Eye (tissue), 1 donor: Measurements from ENCODE around the gene ITIH2.
"Not testable (repeated sequence)": the region's sequence is repeated elsewhere in the genome, so short reads cannot be mapped to it uniquely, and the experiment has no call there.

Experiments used
- DNase-seq: peaks from one replicate; pipeline ENCODE4 v3.0.0-alpha.2; 2015

Gene ITIH2, protein sequence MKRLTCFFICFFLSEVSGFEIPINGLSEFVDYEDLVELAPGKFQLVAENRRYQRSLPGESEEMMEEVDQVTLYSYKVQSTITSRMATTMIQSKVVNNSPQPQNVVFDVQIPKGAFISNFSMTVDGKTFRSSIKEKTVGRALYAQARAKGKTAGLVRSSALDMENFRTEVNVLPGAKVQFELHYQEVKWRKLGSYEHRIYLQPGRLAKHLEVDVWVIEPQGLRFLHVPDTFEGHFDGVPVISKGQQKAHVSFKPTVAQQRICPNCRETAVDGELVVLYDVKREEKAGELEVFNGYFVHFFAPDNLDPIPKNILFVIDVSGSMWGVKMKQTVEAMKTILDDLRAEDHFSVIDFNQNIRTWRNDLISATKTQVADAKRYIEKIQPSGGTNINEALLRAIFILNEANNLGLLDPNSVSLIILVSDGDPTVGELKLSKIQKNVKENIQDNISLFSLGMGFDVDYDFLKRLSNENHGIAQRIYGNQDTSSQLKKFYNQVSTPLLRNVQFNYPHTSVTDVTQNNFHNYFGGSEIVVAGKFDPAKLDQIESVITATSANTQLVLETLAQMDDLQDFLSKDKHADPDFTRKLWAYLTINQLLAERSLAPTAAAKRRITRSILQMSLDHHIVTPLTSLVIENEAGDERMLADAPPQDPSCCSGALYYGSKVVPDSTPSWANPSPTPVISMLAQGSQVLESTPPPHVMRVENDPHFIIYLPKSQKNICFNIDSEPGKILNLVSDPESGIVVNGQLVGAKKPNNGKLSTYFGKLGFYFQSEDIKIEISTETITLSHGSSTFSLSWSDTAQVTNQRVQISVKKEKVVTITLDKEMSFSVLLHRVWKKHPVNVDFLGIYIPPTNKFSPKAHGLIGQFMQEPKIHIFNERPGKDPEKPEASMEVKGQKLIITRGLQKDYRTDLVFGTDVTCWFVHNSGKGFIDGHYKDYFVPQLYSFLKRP

DNA sequence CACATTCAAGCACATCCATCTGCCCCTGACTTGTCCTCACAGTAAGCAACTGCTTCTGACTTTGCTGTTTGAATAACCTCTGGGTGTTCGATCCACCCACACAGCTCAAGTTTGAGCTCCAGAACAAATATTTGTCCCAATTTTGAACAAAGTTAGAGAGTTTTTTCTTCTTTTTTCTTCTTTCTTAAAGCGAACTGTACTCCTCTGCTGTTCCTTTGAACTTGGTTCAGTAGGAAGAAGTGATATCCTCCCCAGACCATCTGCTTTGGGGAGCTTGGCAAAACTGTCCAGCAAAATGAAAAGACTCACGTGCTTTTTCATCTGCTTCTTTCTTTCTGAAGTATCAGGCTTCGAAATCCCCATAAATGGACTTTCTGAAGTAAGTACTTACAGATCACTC is at the start of gene ITIH2:
Gene ITIH2, plus strand, starts transcription at position 177 of the 400 bp plus-strand sequence. Its CDS starts 119 bp downstream, at position 296.
- DNase-seq = no peak

DNA sequence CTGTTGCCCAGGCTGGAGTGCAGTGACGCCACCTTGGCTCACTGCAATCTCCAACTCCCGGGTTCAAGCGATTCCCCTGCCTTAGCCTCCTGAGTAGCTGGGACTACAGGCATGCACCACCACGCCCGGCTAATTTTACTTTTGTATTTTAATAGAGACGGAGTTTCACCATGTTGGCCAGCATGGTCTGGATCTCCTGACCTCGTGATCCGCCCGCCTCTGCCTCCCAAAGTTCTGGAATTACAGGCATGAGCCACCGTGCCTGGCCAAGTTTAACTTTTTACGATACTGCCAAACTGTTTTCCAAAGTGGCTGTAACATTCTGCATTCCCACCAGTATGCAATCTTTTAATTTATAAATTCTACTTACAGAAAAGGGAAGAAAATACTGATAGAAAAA is 46.0 kb upstream of the ITIH2 start:
- not testable (repeated sequence) for DNase-seq

DNA sequence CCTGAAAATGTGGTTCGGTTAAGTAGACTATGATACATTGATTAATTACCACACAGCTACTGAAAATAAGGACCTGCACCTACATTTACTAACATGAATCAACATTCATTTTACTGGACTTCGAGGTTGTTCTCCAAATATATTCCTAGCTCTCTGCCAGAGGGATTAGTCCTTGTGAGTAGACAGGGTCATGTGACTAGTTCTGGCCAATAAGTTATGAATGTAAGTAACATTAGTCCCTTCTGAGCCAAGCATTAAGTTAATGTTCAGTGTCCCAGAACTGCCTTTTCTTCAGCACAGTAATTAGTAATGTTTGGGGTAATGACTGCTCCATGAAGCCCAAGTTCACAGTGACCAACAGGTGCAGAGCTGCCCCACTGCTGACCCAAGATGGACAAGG is 45.6 kb upstream of the ITIH2 start:
- DNase-seq = no peak

DNA sequence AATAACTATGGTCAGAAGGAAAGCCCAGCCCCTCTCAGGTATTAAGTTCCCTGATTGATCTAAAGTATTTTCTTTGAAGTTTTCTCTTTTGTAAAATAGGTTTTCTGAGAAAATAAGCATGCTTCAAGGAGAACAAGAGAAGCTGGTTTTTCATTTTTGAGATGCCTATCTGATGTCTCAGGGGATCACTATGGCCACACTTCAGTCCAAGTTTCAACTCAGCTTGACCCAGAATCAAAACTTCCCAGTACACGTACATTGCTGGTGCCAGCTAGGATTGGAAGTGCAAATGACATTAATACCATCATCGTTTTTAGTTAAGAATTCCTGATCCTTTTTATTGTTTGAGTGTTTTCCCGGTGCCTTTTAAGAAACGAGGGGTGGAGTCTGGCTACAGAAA is 43.6 kb upstream of the ITIH2 start:
- DNase-seq = no peak

DNA sequence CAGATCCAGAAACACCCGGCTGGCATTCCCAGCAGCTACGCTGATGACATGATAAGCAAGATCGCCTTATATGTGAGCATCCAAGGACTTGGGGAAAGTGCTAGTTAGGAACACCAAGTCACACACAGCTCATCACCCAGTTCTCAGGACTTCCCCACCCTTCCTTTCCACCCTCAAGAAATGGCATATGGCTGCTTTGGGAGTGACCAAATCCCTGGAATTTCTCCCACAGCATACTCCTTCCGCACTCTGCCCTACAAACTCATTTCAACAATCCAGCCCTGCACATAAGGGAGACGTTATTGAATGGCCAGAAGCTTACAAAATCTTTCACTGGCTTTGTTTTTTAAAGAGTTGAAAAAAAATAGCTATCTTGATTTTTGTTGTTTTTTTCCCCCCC is 40.6 kb upstream of the ITIH2 start:
- DNase-seq = no peak

DNA sequence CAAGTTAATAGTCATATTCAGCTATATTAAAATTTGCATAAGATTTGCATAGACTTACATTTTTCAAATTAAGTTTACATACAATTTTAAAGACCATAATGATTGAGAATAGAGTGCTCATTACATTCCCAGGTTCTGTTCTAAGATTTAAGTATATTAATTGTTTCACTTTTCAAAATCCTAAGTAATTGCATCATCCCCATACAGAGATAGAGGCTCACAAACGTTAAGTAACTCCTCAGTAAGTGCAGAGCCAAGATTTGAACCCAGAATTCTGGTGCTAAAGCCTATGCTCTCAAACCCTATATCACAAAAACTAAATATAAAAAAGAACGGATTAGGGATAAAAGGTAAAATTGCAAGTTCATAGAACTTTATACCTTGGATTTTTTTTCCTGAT is 38.4 kb upstream of the ITIH2 start:
- no peak for DNase-seq

DNA sequence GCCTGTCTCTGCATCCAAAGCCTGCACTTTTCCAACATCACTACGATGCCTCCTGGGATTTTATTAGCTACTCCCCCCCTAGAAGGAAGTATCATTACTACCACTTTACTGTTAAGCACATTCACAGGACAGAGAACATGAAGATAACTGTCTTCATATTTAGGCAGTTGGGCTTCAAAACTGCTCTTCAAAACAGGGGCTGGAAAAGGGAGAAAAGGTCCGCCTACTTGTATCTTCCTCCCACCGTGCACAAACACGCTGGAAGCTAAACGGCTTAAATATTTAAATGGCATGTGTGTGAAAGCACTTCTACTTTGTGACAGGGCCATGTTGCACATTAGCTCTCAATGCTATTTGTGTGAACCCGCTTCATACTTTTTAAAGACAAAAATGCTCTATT is 37.3 kb upstream of the ITIH2 start:
- no peak for DNase-seq

DNA sequence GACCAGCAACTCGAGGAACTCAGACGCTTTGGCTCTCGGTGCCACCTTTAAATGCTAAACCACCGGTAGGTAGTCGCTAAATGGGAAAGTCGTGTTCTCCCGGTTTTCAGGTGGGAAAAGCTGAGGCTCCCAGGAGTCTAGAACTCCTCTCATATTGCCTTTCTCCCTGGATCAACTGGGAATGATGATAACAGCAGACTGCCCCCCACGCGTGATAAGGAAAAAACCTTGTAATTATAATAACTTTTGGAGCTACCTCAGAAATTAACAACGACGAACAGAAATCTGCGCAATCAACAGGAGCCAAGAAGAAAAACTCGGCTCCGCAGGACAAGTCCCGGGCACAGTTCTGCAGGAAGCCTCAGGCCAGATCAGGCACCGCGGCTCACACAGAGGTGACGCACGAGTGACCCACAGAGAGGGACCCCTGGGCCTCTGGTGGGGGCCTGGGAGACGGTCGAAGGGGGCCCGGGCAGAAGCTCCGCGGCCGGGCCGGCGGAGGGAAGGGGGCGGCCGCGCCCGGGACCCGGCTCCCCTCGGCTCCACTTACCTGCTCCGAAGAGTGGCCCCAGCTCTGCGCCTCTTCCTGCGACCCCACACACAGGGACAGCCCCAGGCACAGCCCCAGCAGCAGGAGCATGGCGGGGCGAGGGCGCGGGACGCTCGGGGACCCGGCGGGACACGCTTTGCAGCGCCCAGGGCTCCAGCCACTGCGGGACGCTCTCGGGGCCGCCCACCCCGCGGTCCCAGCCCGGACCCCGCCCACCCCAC is 36.7 kb upstream of the ITIH2 start, which contains the start of gene ITIH5:
Gene ITIH5, minus strand, starts transcription at position 714 of the 771 bp plus-strand sequence. Its CDS starts 74 bp downstream, at position 640.
- peak; percentile 55 for DNase-seq

DNA sequence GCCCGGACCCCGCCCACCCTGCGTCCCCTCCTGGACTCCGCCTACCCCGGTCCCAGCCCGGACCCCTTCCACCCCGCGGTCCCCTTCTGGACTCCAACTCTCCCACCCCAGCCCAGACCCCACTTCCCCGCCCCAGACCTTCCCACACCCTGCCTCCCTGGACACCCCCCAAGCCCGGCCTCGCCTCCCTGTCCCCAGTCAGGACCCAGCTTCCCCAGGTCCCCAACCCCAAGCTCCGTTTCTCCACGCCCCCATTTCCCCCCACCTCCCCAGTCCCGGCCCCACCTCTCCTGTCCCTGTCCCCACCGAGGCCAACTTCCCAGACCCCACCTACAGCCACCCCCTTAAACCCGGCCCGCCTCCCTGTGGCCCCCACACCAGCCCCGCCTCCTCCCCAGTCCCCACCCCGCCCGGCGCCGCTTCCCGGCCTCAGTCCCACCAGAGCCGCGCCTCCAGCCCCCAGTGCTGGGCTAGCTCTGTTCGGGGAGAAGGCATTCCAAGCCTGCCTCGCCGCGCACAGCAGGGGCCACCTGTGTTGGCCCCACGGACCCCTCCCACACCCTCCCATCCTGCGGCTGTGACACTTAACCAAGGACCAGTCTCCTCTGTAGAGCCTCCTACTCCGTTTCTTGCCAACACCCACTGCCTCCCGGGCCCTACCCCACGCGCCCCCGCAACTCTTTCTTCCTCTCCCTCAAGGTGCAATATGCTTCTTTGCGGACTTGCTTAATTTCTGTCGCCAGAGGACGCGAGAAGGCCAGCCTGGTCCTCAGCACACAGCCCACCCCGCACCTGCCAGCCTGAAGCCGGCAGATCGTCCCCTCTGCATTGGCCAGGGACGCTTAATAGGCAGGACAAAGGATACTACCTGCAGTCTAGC is 35.6 kb upstream of the ITIH2 start:
- peak; percentile 53 for DNase-seq

DNA sequence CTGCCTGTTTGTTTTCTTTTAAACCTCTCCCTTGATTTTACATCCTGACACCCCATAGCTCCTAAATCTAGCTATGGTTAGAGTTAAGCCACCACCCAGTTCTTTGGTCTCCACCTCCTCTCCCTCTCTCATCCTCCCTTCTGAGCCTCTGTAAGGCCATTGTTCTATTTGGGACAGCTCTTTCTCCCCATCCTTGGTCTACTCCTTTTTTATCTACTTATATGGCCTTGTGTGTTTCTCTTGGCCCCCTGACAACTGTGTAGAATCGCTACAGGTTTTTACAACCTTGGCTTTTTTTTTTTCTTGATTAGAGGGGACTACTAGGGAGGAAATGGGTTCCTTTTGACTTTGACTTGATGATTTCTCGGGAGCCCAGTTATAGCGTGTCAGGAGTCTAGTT is 33.0 kb upstream of the ITIH2 start:
- no peak for DNase-seq

DNA sequence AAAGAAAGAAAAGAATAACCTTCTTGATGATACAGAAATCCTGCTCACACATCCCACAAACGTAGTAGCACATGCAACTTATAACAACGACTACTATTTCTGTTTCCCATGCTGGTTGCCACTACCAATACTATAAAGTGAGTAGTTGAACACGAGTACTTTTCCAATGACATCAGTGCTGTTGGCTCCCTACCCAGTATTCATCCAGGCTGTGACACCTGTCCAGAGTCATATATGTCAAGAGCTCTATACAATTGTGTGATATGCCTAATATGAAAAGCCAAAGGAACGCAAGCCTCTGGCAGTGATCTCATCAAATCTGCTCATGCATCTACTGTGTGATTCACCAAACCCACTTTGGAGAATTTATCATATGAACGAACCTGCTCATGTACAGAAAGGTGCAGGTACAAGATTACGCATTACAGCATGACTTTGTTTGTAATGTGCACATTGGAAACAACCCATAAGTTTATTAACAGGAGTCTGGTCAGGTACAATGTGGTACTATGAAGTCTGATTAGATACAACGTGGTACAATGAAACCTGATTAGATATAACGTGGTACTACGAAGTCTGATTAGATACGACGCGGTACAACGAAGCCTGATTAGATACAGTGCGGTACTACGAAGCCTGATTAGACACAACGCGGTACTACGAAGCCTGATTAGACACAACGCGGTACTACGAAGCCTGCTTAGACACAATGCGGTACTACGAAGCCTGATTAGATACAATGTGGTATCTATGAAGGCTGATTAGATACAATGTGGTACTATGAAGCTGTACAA is 30.6 kb upstream of the ITIH2 start:
- peak; percentile 15 for DNase-seq

DNA sequence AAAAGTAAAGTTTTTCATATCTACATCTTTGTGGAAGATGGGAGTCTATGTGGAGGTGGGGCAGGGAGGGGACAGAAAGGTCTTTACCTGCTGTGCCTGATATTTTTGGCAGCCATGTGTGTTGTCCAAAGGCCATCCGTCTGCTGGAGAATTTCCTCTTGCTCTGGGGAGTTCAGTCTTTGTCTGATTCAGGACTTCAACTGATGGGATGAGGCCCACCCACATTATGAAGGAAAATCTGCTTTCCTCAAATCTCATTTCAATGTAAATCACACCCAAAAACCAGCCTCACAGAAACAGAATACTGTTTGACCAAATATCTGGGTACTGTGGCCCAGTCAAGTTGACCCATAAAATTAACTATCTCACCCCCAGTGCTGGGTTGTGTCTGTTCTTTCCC is 23.9 kb upstream of the ITIH2 start:
- no peak for DNase-seq

DNA sequence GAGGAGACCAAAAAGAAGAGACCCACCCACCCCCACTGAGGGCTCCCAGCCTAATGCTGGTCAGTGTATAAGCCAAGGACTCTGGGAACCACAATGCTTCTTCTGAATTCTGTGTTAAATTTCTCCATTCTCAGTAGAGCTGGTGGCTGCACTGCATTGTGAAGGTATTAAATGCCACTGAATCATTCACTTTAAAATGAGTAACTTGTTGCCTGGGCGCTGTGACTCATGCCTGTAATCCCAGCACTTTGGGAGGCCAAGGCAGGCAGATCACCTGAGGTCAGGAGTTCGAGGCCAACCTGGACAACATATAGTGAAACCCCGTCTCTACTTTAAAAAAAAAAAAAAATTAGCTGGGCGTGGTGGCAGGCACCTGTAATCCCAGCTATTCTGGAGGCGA is 23.0 kb upstream of the ITIH2 start:
- DNase-seq = not testable (repeated sequence)

DNA sequence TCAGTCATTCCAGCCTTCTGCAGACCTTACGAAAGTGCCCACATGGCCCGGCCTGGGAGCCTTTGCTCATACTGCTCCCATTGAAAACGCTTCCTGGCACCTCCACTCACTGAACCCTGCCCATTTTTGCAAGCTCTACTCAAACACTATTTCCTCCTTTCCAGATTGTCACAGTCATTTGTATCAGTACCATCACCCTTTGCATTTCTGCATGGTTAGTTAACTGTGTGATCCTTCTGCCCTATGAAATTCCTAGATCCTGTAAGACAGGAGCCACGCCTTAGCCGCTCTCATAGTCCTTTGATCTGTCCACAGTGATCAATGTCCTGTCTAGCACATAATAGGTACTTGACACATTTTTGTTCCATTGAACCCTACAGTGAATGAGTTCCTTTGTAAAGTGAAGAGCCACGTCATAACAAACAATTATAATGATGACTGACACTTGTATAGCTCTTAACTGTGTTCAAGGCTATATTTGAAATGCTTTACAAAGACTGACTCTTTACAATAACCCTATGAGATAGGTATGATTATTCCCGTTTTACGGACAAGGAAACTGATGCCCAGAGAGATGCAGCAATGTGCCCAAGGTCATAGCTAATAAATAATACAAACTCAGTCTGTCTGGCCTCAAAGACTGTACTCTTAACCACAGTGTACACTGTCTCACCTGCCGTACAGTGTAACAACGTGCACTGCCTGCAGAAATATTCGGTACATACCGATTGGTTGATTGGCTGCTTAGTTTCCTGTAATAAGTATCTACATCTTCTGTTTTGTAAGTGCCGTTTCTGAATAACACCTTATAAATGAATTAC is 16.6 kb upstream of the ITIH2 start:
- DNase-seq = peak; percentile 91

DNA sequence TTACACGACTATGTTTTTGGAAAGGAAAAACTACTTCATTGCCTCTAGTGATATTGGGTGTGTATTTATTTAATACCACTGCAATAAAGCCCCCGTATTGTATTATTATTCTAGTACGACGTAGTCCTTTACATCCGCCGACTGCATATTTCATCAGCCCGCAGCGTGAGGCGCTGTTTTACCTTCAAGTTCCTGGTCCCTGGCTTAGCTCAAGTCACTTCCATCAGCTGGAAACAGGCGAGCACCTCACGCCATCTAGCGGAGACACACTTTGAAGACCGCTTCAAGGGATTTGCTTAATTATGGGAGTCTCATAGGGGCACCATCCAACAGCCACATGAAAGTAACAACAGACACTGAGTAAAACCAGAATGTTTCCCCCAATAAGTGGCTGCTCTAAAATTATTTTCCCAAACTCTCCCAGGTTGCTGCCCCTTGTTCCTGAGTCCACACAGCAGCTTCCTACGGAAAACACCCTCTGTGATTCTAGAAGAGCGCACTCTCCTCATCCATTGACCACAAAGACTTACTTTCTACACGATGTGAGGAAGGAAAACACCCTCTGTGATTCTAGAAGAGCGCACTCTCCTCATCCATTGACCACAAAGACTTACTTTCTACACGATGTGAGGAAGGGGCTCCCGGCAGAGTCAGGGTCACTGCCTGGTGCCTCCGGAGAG is 15.7 kb upstream of the ITIH2 start:
- peak; percentile 94 for DNase-seq

DNA sequence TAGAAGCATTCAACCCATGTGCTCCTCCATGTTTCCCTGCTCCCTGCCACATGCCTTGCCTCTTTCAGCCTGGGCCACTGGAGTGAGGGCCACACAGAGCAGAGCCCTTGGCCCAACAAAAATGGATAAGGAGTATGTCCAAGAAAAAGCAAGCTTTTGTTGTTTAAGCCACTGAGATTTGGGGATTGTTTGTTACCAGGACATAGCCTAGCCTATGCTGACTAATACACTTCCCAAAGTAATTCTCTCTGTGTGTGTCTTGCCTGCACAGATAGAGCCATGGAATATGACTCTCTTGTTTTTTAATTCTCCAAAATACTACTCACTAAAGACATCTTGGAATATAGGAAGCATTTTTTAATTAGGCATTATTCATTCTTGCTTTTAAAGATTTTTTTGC is 13.5 kb upstream of the ITIH2 start:
- DNase-seq = no peak

DNA sequence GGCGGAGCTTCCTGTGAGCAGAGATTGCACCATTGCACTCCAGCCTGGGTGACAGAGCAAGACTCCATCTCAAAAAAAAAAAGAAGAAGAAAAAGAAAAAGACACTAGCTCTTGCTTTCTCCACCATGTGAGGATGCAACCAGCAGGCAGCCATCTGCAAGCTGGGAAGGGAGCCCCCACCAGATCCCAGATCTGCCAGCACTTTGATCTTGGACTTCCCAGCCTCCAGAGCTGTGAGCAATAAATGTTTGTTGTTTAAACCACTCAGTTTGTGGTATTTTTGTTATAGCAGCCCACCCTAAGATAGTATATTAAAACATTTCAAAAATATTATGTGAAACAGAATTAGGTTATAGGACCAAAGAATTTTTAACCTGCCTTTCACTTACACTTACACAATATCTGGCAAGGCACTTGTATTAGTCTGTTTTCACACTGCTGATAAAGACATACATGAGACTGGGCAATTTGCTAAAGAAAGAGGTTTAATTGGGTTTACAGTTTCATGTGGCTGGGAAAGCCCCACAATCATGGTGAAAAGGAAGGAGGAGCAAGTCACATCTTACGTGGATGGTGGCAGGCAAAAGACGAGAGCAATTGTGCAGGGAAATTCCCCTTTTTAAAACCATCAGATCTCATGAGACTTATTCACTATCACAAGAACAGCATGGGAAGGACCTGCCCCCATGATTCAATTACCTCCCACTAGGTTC is 12.1 kb upstream of the ITIH2 start:
- DNase-seq = not testable (repeated sequence)

DNA sequence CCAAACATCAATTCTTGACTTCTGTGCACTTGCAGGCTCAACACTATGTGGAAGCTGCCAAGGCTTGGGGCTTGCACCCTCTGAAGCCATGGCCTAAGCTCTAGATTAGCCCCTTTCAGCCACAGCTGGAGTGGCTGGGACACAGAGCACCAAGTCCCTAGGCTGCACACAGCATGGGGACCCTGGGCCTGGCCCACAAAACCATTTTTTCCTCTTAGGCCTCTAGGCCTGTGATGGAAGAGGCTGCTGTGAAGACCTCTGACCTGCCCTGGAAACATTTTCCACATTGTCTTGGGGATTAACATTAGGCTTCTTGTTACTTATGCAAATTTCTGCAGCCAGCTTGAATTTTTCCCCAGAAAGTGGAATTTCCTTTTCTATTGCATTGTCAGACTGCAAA is 10.7 kb upstream of the ITIH2 start:
- not testable (repeated sequence) for DNase-seq

DNA sequence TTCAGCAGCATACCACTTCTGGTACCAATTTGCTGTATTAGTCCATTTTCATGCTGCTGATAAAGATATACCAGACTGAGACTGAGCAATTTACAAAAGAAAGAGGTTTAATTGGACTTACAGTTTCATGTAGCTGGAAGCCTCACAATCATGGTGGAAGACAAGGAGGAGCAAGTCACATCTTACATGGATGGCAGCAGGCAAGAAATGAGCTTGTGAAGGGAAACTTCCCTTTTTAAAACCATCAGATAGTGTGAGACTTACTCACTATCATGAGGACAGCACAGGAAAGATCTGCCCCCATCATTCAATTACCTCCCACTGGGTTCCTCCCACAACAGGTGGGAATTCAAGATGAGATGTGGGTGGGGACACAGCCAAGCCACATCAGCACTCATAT is 9.9 kb upstream of the ITIH2 start:
- not testable (repeated sequence) for DNase-seq
